CD8-positive, alpha-beta memory T cell (primary cell): ENCODE measurements around the gene PRELID3B. TPM values are rescaled to one million over a fixed set of nuclear protein-coding genes. Genes with fewer than 3 reads are reported as not detected.

Experiments used
- CTCF ChIA-PET: fragments of 350-600 bp; sonication (Branson Sonifier 250); formaldehyde crosslinking; loops from one replicate; lab custom pipeline; 2021; ENCODE audit warnings: antibody characterized with exemption; lab: Charles Lee
- POLR2A ChIA-PET: fragments of 350-600 bp; sonication (Branson Sonifier 250); formaldehyde crosslinking; loops from one replicate; lab custom pipeline; 2021; ENCODE audit warnings: antibody characterized with exemption; lab: Charles Lee
- DNase-seq, 5 donors: peaks; one replicate each; pipeline versions ENCODE4 v3.0.0 to v3.0.0-alpha.2; 2020 to 2022; ENCODE audit warnings: mixed read lengths in 1 of 5
- H3K27ac ChIP-seq: one replicate; pipeline ENCODE4 v1.7.0; 2013; ENCODE audit warnings: low read depth, mild to moderate bottlenecking, low read length, moderate library complexity
- H3K27me3 ChIP-seq: 2 replicates; pipeline ENCODE4 v1.7.0; 2013; ENCODE audit warnings: low read length, mild to moderate bottlenecking; ENCODE audit not compliant: insufficient read depth, poor library complexity, severe bottlenecking
- H3K36me3 ChIP-seq: 2 replicates; pipeline ENCODE4 v1.7.0; 2013; ENCODE audit warnings: mild to moderate bottlenecking, low read length, moderate library complexity; ENCODE audit not compliant: insufficient read depth
- H3K4me1 ChIP-seq: 2 replicates; pipeline ENCODE4 v1.7.0; 2013; ENCODE audit warnings: mild to moderate bottlenecking, low read length, moderate library complexity; ENCODE audit not compliant: insufficient read depth
- H3K4me3 ChIP-seq: 2 replicates; pipeline ENCODE4 v1.7.0; 2013; ENCODE audit warnings: mild to moderate bottlenecking, low read length
- H3K9me3 ChIP-seq: 2 replicates; pipeline ENCODE4 v1.7.0; 2013; ENCODE audit warnings: mild to moderate bottlenecking, low read length
- H3K27ac Mint-ChIP-seq, 8 donors: one replicate each; pipeline ENCODE4 v1.8.0; 2020 to 2021; ENCODE audit warnings: mixed read lengths in 8 of 8, mild to moderate bottlenecking in 6 of 8, inconsistent platforms in 3 of 8, moderate library complexity in 3 of 8
- H3K27me3 Mint-ChIP-seq, 2 donors: one replicate each; pipeline ENCODE4 v1.8.0; 2020 to 2021; ENCODE audit warnings: mixed read lengths in 2 of 2, mild to moderate bottlenecking in 1 of 2, moderate library complexity in 1 of 2
- H3K36me3 Mint-ChIP-seq, 3 donors: one replicate each; pipeline ENCODE4 v1.8.0; 2020 to 2021; ENCODE audit warnings: mixed read lengths in 3 of 3, inconsistent platforms in 1 of 3, mild to moderate bottlenecking in 1 of 3
- H3K4me1 Mint-ChIP-seq, 3 donors: one replicate each; pipeline ENCODE4 v1.8.0; 2020 to 2021; ENCODE audit warnings: mixed read lengths in 3 of 3, inconsistent platforms in 1 of 3, mild to moderate bottlenecking in 1 of 3
- H3K4me3 Mint-ChIP-seq, 7 donors: one replicate each; pipeline ENCODE4 v1.8.0; 2020 to 2021; ENCODE audit warnings: mixed read lengths in 7 of 7, mild to moderate bottlenecking in 6 of 7, moderate library complexity in 4 of 7, inconsistent platforms in 2 of 7
- H3K9me3 Mint-ChIP-seq, 5 donors: one replicate each; pipeline ENCODE4 v1.8.0; 2020 to 2022; ENCODE audit warnings: mixed read lengths in 5 of 5, mild to moderate bottlenecking in 3 of 5, moderate library complexity in 2 of 5, inconsistent platforms in 1 of 5
- polyA plus RNA-seq: library from polyadenylated mRNA; unstranded; fragments of 300-500 nt; fragmentation: Illumina TruSeq; gene quantifications from one replicate; pipeline ENCODE4 v1.2.3, GENCODE V29; 2021
- total RNA-seq, 2 experiments: library from RNA; stranded (reverse); gene quantifications; one replicate each; pipeline ENCODE4 v1.2.3, GENCODE V29; 2021

Gene PRELID3B
- total and polyA plus RNA-seq, 3 experiments from 2014 or later: 33.8 to 141 (median 127) TPM

DNA sequence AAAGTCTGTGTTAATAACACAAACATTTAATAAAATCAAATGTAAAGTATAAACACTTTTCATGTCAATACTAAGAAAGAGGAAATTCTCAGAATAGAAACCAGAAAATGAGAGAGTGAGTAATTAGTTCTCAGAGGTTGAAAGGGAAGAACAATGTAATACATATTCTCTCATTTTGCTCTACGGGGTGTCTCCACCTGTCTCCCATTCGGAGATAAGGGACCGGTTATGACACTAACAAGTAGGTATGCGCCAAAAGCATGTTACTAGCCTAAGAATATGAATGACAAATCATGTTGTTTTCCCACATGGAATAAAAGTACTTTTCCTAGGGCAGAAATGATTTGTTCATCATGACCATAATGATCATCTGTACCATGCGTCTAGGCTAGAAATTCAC is 35.6 kb upstream of the PRELID3B start:
- H3K4me3 ChIP-seq: no peak overlapping the region
- CTCF ChIA-PET: no interaction called here
- H3K4me1 ChIP-seq: no peaks in the 10 kb centered on the region
- Mint-ChIP-seq H3K4me3 (no peak overlapping the region), H3K9me3 (no peaks in the 10 kb centered on the region), H3K36me3 (no peaks in the 10 kb centered on the region), H3K27me3 (peaks cover 29 to 60% of the 10 kb centered on the region in 2 donors), H3K4me1 (peaks cover 0 to 11% (median 0%) of the 10 kb centered on the region in 3 donors), H3K27ac (no peak overlapping the region)
- no peaks in the 10 kb centered on the region for H3K36me3 ChIP-seq
- H3K27me3 ChIP-seq: peaks cover 6% of the 10 kb centered on the region
- POLR2A ChIA-PET: no interaction called here
- no peak for DNase-seq
- H3K27ac ChIP-seq: no peak overlapping the region
- no peaks in the 10 kb centered on the region for H3K9me3 ChIP-seq

GRCh38 chr20:59077705-59078104 is 35.1 kb upstream of the PRELID3B start:
- H3K9me3 ChIP-seq: no peaks in the 10 kb centered on the region
- Mint-ChIP-seq H3K4me1 (peaks cover 0 to 11% (median 0%) of the 10 kb centered on the region in 3 donors), H3K36me3 (no peaks in the 10 kb centered on the region), H3K9me3 (no peaks in the 10 kb centered on the region), H3K27ac (no peak overlapping the region), H3K27me3 (peaks cover 31 to 63% of the 10 kb centered on the region in 2 donors), H3K4me3 (no peak overlapping the region)
- ChIA-PET CTCF (interaction anchor here (1.3 to 2.3 kb wide), 2 partner anchors 10 to 130 kb away, joined by 3 to 8 read pairs; no protein-coding TSS in a partner anchor), POLR2A (no interaction called here)
- H3K4me3 ChIP-seq: no peak overlapping the region
- H3K27me3 ChIP-seq: peaks cover 6% of the 10 kb centered on the region
- no peak for DNase-seq
- no peak overlapping the region for H3K27ac ChIP-seq
- no peaks in the 10 kb centered on the region for H3K36me3 ChIP-seq
- no peaks in the 10 kb centered on the region for H3K4me1 ChIP-seq

DNA sequence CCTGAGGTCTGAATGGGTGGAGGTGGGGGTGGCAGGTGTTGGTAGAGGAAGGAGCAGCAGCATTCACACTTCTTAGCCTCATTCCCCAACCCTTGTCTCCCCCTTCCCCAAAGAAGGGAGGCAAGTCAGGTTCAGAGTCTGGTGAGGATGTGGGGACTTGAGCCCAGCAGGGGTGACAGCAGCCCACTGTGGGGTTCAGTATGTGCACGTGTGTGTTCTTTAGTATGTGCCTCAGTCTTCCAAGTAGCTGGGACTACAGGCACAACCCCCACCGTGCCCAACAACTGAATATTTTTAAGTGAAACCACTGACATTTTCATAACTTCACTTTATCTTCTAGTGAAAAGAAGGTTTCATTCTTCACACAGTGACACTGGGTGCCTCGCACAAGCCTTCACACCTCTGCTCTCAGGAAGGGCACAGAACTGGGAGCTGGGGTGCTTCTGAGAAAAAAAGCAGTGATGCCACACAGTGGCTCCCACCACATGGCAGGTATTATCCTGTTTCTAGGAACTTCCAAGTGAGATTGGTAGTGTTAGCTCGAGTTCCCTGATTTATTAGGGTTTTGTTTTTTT is 33.4 kb upstream of the PRELID3B start:
- Mint-ChIP-seq H3K4me1 (peaks cover 0 to 11% (median 0%) of the 10 kb centered on the region in 3 donors), H3K36me3 (no peaks in the 10 kb centered on the region), H3K9me3 (no peaks in the 10 kb centered on the region), H3K4me3 (no peak overlapping the region), H3K27me3 (peaks cover 31 to 65% of the 10 kb centered on the region in 2 donors), H3K27ac (peak overlapping the region in 1 of 8 donors; percentile 85)
- Histone ChIP-seq H3K4me3 (no peak overlapping the region), H3K27me3 (peaks cover 6% of the 10 kb centered on the region), H3K9me3 (no peaks in the 10 kb centered on the region), H3K27ac (no peak overlapping the region), H3K4me1 (no peaks in the 10 kb centered on the region), H3K36me3 (no peaks in the 10 kb centered on the region)
- ChIA-PET CTCF (interaction anchor here (2.3 kb wide), 1 partner anchor 12 kb away, joined by 8 read pairs; no protein-coding TSS in a partner anchor), POLR2A (no interaction called here)
- no peak for DNase-seq

DNA sequence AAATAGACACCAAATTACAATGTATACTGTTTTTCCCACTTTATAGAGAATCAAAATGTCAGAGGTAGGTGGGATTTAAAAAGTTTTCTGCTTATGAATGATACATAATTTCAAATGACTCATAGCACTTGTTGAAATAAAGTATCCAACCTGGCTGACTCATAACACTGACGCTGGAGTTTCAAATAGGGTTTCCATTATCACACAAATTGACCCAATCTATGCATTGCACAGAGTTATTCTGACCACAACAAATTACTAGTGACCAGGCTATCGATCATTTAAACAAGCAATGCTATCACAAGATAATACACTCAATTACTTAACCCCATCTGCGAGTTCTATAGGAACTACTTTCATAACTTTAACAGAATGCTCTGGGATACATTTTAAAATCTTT is 31.9 kb upstream of the PRELID3B start:
- Histone ChIP-seq H3K9me3 (no peaks in the 10 kb centered on the region), H3K36me3 (no peaks in the 10 kb centered on the region), H3K27ac (no peak overlapping the region), H3K4me3 (no peak overlapping the region), H3K4me1 (no peaks in the 10 kb centered on the region), H3K27me3 (peaks cover 6% of the 10 kb centered on the region)
- H3K36me3 Mint-ChIP-seq: no peaks in the 10 kb centered on the region
- peaks cover 0 to 11% (median 0%) of the 10 kb centered on the region in 3 donors for H3K4me1 Mint-ChIP-seq
- POLR2A ChIA-PET: no interaction called here
- CTCF ChIA-PET: no interaction called here
- DNase-seq: no peak
- no peak overlapping the region for H3K4me3 Mint-ChIP-seq
- H3K27ac Mint-ChIP-seq: no peak overlapping the region
- peaks cover 27 to 62% of the 10 kb centered on the region in 2 donors for H3K27me3 Mint-ChIP-seq
- no peaks in the 10 kb centered on the region for H3K9me3 Mint-ChIP-seq

DNA sequence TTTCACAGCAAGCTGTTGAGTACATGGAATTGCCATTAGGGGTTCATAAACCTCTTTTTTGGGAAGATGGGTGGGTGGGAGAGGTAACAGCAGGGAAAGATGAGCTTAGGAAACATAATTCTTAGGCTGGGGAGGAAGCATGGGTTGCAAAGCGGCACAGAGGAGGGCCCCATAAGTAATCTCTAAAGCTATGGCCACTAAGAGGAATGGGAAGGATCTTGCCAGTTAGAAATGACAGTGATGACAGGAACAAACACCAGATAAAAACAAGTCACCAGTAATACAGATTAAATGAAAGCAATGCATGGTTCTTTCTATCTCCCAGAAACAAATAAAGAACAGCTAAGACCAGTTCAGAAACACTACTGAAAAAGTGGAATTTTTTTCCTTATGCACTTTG is 31.0 kb upstream of the PRELID3B start:
- CTCF ChIA-PET: no interaction called here
- no peaks in the 10 kb centered on the region for H3K9me3 ChIP-seq
- POLR2A ChIA-PET: no interaction called here
- H3K4me3 ChIP-seq: no peak overlapping the region
- no peaks in the 10 kb centered on the region for H3K4me1 ChIP-seq
- Mint-ChIP-seq H3K27me3 (peaks cover 23 to 58% of the 10 kb centered on the region in 2 donors), H3K36me3 (no peaks in the 10 kb centered on the region), H3K27ac (no peak overlapping the region), H3K4me3 (no peak overlapping the region), H3K9me3 (no peaks in the 10 kb centered on the region), H3K4me1 (peaks cover 0 to 11% (median 0%) of the 10 kb centered on the region in 3 donors)
- no peaks in the 10 kb centered on the region for H3K36me3 ChIP-seq
- H3K27me3 ChIP-seq: peaks cover 6% of the 10 kb centered on the region
- H3K27ac ChIP-seq: no peak overlapping the region
- DNase-seq: no peak

GRCh38 chr20:59071216-59071615 is 28.6 kb upstream of the PRELID3B start:
- peaks cover 0 to 10% (median 0%) of the 10 kb centered on the region in 3 donors for H3K4me1 Mint-ChIP-seq
- no peaks in the 10 kb centered on the region for H3K36me3 Mint-ChIP-seq
- Histone ChIP-seq H3K4me3 (no peak overlapping the region), H3K9me3 (no peaks in the 10 kb centered on the region), H3K27me3 (no peaks in the 10 kb centered on the region), H3K27ac (no peak overlapping the region), H3K36me3 (no peaks in the 10 kb centered on the region), H3K4me1 (no peaks in the 10 kb centered on the region)
- H3K27ac Mint-ChIP-seq: no peak overlapping the region
- peaks cover 12 to 45% of the 10 kb centered on the region in 2 donors for H3K27me3 Mint-ChIP-seq
- ChIA-PET CTCF (no interaction called here), POLR2A (no interaction called here)
- H3K4me3 Mint-ChIP-seq: no peak overlapping the region
- no peak for DNase-seq
- H3K9me3 Mint-ChIP-seq: no peaks in the 10 kb centered on the region

DNA sequence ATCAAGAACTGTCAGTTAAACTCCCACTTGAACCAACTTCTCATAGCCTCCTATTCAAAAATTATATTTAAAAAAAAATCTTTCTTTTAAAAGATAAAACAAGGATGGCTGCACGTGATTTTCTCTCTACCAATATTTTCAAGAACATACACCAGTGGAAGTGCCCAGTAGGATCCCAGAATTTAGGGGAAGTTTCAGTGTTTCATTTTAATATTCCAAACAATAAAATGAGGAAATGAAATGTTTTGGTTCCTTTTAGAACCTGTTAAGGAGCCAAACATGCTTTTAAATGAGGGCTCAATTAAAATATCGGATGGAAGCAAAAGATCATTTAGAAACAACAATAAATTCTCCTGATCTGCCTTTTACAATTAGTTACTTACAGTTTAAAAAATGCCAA is 26.4 kb upstream of the PRELID3B start:
- H3K36me3 Mint-ChIP-seq: no peaks in the 10 kb centered on the region
- H3K27ac Mint-ChIP-seq: no peak overlapping the region
- Histone ChIP-seq H3K36me3 (no peaks in the 10 kb centered on the region), H3K27ac (no peak overlapping the region), H3K9me3 (no peaks in the 10 kb centered on the region), H3K4me3 (no peak overlapping the region), H3K4me1 (no peaks in the 10 kb centered on the region), H3K27me3 (no peaks in the 10 kb centered on the region)
- H3K4me1 Mint-ChIP-seq: no peaks in the 10 kb centered on the region
- no peak overlapping the region for H3K4me3 Mint-ChIP-seq
- ChIA-PET CTCF (no interaction called here), POLR2A (no interaction called here)
- no peaks in the 10 kb centered on the region for H3K9me3 Mint-ChIP-seq
- DNase-seq: no peak
- peaks cover 11 to 27% of the 10 kb centered on the region in 2 donors for H3K27me3 Mint-ChIP-seq

GRCh38 chr20:59068534-59068933 is 25.9 kb upstream of the PRELID3B start:
- H3K27me3 ChIP-seq: no peaks in the 10 kb centered on the region
- H3K27ac Mint-ChIP-seq: no peak overlapping the region
- ChIA-PET CTCF (no interaction called here), POLR2A (no interaction called here)
- H3K36me3 ChIP-seq: no peaks in the 10 kb centered on the region
- no peaks in the 10 kb centered on the region for H3K4me1 Mint-ChIP-seq
- no peaks in the 10 kb centered on the region for H3K36me3 Mint-ChIP-seq
- no peaks in the 10 kb centered on the region for H3K4me1 ChIP-seq
- no peak overlapping the region for H3K4me3 Mint-ChIP-seq
- H3K9me3 ChIP-seq: no peaks in the 10 kb centered on the region
- H3K27ac ChIP-seq: no peak overlapping the region
- H3K27me3 Mint-ChIP-seq: peaks cover 15 to 23% of the 10 kb centered on the region in 2 donors
- DNase-seq: no peak
- no peaks in the 10 kb centered on the region for H3K9me3 Mint-ChIP-seq
- no peak overlapping the region for H3K4me3 ChIP-seq
